GM23338 (cell line): ENCODE results near the gene CDON. TPM values are rescaled to one million over a fixed set of nuclear protein-coding genes. Genes with fewer than 3 reads are reported as not detected.
A peak's percentile ranks its signal among the peaks of the same experiment; 100 is the strongest.

Source experiments
- ATAC-seq: fragments of 200-7000 bp; cut with Tn5 transposase; 3 replicates; pipeline ENCODE4 v1.9.1; 2020
- DNase-seq: peaks from one replicate; pipeline ENCODE4 v3.0.0-alpha.2; 2015; ENCODE audit warnings: low spot score
- H2AFZ ChIP-seq: fragments of 200-600 bp; sonication (generic); 2 replicates; pipeline ENCODE4 v1.8.0; 2016; ENCODE audit warnings: antibody characterized with exemption, mild to moderate bottlenecking, moderate library complexity
- H3F3A ChIP-seq: fragments of 200-600 bp; sonication (generic); replicated peaks from 2 replicates; pipeline ENCODE4 v1.8.0; 2017; ENCODE audit warnings: antibody characterized with exemption, mixed run types, low read depth
- H3K27ac ChIP-seq: fragments of 200-600 bp; sonication (generic); 2 replicates; pipeline ENCODE4 v1.6.1; 2016; ENCODE audit warnings: low read depth
- H3K27me3 ChIP-seq: fragments of 200-600 bp; sonication (generic); 2 replicates; pipeline ENCODE4 v1.8.0; 2016; ENCODE audit warnings: mild to moderate bottlenecking, mixed run types, moderate library complexity; ENCODE audit not compliant: insufficient read depth
- H3K36me3 ChIP-seq: fragments of 200-600 bp; sonication (generic); 2 replicates; pipeline ENCODE4 v1.8.0; 2016; ENCODE audit warnings: mild to moderate bottlenecking; ENCODE audit not compliant: insufficient read depth
- H3K4me1 ChIP-seq: fragments of 200-600 bp; sonication (generic); 2 replicates; pipeline ENCODE4 v1.8.0; 2016; ENCODE audit warnings: mild to moderate bottlenecking, moderate library complexity; ENCODE audit not compliant: insufficient read depth
- H3K4me2 ChIP-seq: fragments of 200-600 bp; sonication (generic); 2 replicates; pipeline ENCODE4 v1.7.1; 2017; ENCODE audit warnings: mixed run types
- H3K4me3 ChIP-seq: fragments of 200-600 bp; sonication (generic); 2 replicates; pipeline ENCODE4 v1.6.1; 2016; ENCODE audit warnings: mixed run types
- H3K79me2 ChIP-seq: fragments of 200-600 bp; sonication (generic); replicated peaks from 2 replicates; pipeline ENCODE4 v1.8.0; 2017; ENCODE audit warnings: mild to moderate bottlenecking; ENCODE audit not compliant: insufficient read depth
- H3K9me2 ChIP-seq: fragments of 200-600 bp; sonication (generic); 2 replicates; pipeline ENCODE4 v1.8.0; 2017; ENCODE audit not compliant: insufficient read depth
- H4K20me1 ChIP-seq: fragments of 200-600 bp; sonication (generic); replicated peaks from 2 replicates; pipeline ENCODE4 v1.8.0; 2017; ENCODE audit warnings: mild to moderate bottlenecking; ENCODE audit not compliant: insufficient read depth
- H3K27ac Mint-ChIP-seq: 2 replicates; pipeline ENCODE4 v1.8.0; 2020; ENCODE audit warnings: inconsistent platforms, mild to moderate bottlenecking, moderate library complexity, mixed read lengths
- H3K27me3 Mint-ChIP-seq: 3 replicates; pipeline ENCODE4 v1.8.0; 2022; ENCODE audit warnings: low read depth, mild to moderate bottlenecking, moderate library complexity, mixed read lengths, inconsistent platforms; ENCODE audit not compliant: insufficient read depth, poor library complexity
- H3K36me3 Mint-ChIP-seq: 3 replicates; pipeline ENCODE4 v1.8.0; 2021; ENCODE audit warnings: low read depth, mild to moderate bottlenecking, inconsistent platforms, moderate library complexity, mixed read lengths
- H3K4me1 Mint-ChIP-seq: 3 replicates; pipeline ENCODE4 v1.8.0; 2020; ENCODE audit warnings: mild to moderate bottlenecking, inconsistent platforms, mixed read lengths
- H3K4me3 Mint-ChIP-seq: 3 replicates; pipeline ENCODE4 v1.8.0; 2021; ENCODE audit warnings: moderate library complexity, mild to moderate bottlenecking, inconsistent platforms, mixed read lengths
- H3K9me3 Mint-ChIP-seq: 3 replicates; pipeline ENCODE4 v1.8.0; 2020; ENCODE audit warnings: moderate library complexity, mild to moderate bottlenecking, inconsistent platforms, mixed read lengths
- CREB1 ChIP-seq: fragments of 250-450 bp; sonication (Bioruptor Pico); IDR thresholded peaks from 2 replicates; pipeline ENCODE4 v1.5.0; 2020; ENCODE audit warnings: low read depth, mild to moderate bottlenecking, moderate library complexity
- ETS1 ChIP-seq: IDR thresholded peaks from 2 replicates; pipeline ENCODE4 v1.6.1; 2016; ENCODE audit warnings: antibody characterized with exemption
- EZH2 ChIP-seq: fragments of 200-600 bp; sonication (generic); IDR thresholded peaks from one replicate; pipeline ENCODE4 v1.8.0; 2017; ENCODE audit warnings: antibody characterized with exemption, mild to moderate bottlenecking, low read depth; ENCODE audit not compliant: unreplicated experiment
- EZH2phosphoT487 ChIP-seq: fragments of 200-600 bp; sonication (generic); IDR thresholded peaks from one replicate; pipeline ENCODE4 v1.8.1; 2018; ENCODE audit warnings: antibody characterized with exemption; ENCODE audit not compliant: unreplicated experiment
- JUNB ChIP-seq: IDR thresholded peaks from one replicate; pipeline ENCODE4 v1.6.1; 2016; ENCODE audit warnings: antibody characterized with exemption; ENCODE audit not compliant: unreplicated experiment
- POLR2AphosphoS5 ChIP-seq: IDR thresholded peaks from 2 replicates; pipeline ENCODE4 v1.6.1; 2016; ENCODE audit warnings: antibody characterized with exemption, low read depth
- REST ChIP-seq: IDR thresholded peaks from one replicate; pipeline ENCODE4 v1.6.1; 2018; ENCODE audit warnings: antibody characterized with exemption; ENCODE audit not compliant: unreplicated experiment
- ZNF331 ChIP-seq: fragments of 250-450 bp; sonication (Bioruptor Pico); IDR thresholded peaks from 2 replicates; pipeline ENCODE4 v1.5.0; 2020; ENCODE audit warnings: low read depth, mild to moderate bottlenecking, moderate library complexity
- polyA plus RNA-seq: library from polyadenylated mRNA; unstranded; fragments of >200 nt; fragmentation: Nextera tagmentation; extraction: Ambion mirVana; gene quantifications from 2 replicates; pipeline ENCODE4 v1.2.1, GENCODE V29; 2016
- total RNA-seq: library from RNA; depleted of rRNA; stranded (reverse); fragments of >200 nt; shearing (Covaris generic); gene quantifications from 2 replicates; pipeline ENCODE4 v1.2.3, GENCODE V29; 2014

CDON gene
- total and polyA plus RNA-seq, 2 experiments from 2014 or later, result 4.1 to 35.5 TPM

GRCh38 chr11:125942771-125943428 lies 119.8 kb downstream of the CDON start:
- no peak overlapping the region for H3K4me3 ChIP-seq
- no peaks in the 10 kb centered on the region for H3K36me3 ChIP-seq
- no peaks in the 10 kb centered on the region for H3F3A ChIP-seq
- Mint-ChIP-seq H3K36me3 (no peaks in the 10 kb centered on the region), H3K4me1 (peaks cover 22% of the 10 kb centered on the region), H3K4me3 (no peak overlapping the region), H3K27me3 (peaks cover 16% of the 10 kb centered on the region), H3K27ac (no peak overlapping the region), H3K9me3 (no peaks in the 10 kb centered on the region; the same call in 2 of the 3 replicates)
- no peak overlapping the region for H3K27ac ChIP-seq
- peaks cover 13% of the 10 kb centered on the region for H3K4me1 ChIP-seq
- H4K20me1 ChIP-seq, result no peaks in the 10 kb centered on the region
- H3K79me2 ChIP-seq, result no peaks in the 10 kb centered on the region
- ATAC-seq (no peak), DNase-seq (no peak)
- no peak overlapping the region for H3K4me2 ChIP-seq
- no peaks in the 10 kb centered on the region for H3K27me3 ChIP-seq
- no peaks in the 10 kb centered on the region for H3K9me2 ChIP-seq
- H2AFZ ChIP-seq, result peak overlapping the region; percentile 87; the same call in 1 of the 2 replicates
- TF ChIP-seq POLR2AphosphoS5, result no peak
- TF ChIP-seq ETS1, result no peak
- no peak for TF ChIP-seq REST
- no peak for TF ChIP-seq CREB1 (CRISPR knock-in tag)
- TF ChIP-seq JUNB, result no peak
- no peak for TF ChIP-seq EZH2
- no peak for TF ChIP-seq ZNF331 (CRISPR knock-in tag)
- no peak for TF ChIP-seq EZH2phosphoT487
